Measurements from ENCODE around the gene EFCAB13.

EFCAB13 gene

DNA sequence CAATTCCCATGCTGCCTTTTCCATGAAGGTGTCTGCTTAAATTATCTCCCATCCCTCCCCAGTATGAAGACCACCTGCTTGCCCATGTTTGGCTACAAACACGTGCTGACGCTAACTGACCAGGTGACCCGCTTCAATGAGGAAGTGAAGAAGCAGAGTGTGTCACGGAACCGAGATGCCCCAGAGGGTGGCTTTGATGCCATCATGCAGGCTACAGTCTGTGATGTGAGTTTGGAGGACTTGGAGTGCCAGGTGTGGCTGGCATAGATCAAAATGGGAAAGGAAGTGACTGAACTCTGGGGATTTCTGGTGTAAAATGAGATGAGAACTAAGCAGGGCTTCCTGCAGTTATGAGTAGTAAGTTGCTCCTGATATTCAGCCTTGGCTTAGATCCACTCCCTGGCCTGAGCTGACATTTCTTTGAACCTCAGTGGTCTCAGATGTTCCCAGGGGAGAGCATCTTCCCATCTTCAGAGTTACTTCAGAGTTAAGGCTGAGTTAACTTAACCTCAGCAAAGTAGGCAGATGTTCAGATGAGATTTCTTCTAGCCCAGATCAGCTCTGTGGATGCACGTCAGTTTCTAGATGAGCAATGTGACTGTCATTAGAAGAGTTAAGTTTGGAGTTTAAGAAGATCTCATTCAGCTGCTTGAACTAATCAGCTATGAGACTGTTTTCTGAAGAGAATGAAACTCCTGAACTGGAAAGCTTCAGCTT lies 37.4 kb upstream of the EFCAB13 start:
- no peak for TF ChIP-seq CTCF (IDR thresholded peaks at IDR 0.05; ENCODE audit: borderline replicate concordance, insufficient read depth, low read depth, low read length)
- H3K4me3 ChIP-seq (ENCODE audit: low read depth, low read length) = no peak overlapping the region

DNA sequence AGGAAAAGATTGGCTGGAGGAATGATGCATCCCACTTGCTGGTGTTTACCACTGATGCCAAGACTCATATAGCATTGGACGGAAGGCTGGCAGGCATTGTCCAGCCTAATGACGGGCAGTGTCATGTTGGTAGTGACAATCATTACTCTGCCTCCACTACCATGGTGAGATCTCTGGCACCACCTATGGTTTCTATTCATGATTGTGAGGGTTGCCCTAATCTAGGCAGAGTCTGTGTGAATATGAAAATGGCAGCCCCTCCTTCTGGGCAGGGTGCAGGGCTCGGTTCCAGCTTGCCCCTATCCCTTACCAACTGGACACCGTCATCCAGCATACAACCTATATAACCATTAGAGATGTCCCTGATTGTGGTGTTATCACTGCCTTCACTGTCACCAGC lies 36.7 kb upstream of the EFCAB13 start:
- peak; percentile 23; the same call in 1 of the 2 replicates for TF ChIP-seq CTCF (IDR thresholded peaks at IDR 0.05; ENCODE audit: borderline replicate concordance, insufficient read depth, low read depth, low read length)
- no peak overlapping the region for H3K4me3 ChIP-seq (ENCODE audit: low read depth, low read length)

DNA sequence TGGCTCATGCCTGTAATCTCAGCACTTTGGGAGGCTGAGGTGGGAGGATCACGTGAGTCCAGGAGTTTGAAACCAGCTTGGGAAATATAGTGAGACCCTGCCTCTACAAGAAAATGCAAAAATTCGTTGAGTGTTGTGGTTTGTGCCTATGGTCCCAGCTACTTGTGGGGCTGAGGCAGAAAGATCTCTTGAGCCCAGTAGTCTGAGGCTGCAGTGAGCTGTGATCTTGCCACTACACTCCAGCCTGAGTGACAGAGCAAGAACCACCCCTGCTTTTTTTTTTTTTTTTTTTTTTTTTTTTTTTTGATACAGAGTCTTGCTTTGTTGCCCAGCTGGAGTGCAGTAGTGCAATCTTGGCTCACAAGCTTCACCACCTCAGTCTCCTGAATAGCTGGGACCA lies 36.1 kb upstream of the EFCAB13 start:
- no peak for TF ChIP-seq CTCF (IDR thresholded peaks at IDR 0.05; ENCODE audit: borderline replicate concordance, insufficient read depth, low read depth, low read length)
- H3K4me3 ChIP-seq (ENCODE audit: low read depth, low read length) = no peak overlapping the region

DNA sequence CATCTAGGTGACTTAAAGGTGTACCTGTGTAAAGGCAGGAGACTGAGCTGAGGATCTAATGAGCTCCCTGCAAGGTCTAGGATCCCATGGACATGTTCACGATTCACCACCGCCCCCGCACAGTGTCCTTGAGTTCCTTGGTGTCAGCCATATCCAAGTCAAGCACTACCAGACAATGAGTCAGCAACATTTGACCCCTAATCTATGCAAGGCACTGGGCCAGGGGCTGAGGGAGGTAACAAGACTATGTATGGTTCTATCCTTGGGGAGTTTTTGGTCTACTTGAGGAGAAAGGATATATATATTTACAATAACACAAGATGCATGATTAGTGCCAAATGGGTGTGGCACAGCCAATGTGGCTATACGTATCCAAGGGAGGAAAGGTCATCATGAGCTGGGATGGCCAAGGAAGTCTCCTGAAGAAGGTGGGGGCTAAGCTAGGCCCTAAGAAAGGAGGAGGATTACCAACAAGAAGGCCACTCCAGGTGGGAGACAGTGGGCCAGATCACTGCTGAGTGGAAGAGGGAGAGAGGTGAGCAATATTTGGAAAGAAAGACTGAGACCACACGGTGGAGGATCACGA lies 35.1 kb upstream of the EFCAB13 start:
- no peak overlapping the region for H3K4me3 ChIP-seq (ENCODE audit: low read depth, low read length)
- TF ChIP-seq CTCF (IDR thresholded peaks at IDR 0.05; ENCODE audit: borderline replicate concordance, insufficient read depth, low read depth, low read length) = no peak

DNA sequence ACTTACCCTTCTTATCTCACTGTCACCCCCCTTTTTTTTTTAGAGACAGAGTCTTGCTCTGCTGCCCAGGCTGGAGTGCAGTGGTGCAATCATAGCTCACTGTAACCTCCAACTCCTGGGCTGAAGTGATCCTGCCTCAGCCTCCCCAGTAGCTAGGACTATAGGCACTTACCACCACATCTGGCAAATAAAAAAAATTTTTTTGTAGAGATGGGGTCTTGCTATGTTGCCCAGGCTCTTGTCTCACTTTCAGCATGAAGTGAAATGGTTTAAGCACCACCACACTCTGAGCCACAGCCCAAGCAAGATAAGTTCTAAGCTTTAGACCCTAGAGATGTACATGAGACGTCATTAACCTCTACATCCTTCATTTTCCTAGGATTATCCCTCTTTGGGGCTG lies 34.5 kb upstream of the EFCAB13 start:
- no peak for TF ChIP-seq CTCF (IDR thresholded peaks at IDR 0.05; ENCODE audit: borderline replicate concordance, insufficient read depth, low read depth, low read length)

GRCh38 chr17:47290870-47291241 lies 32.9 kb upstream of the EFCAB13 start:
- H3K4me3 ChIP-seq (ENCODE audit: low read depth, low read length) = no peak overlapping the region
- TF ChIP-seq CTCF (IDR thresholded peaks at IDR 0.05; ENCODE audit: borderline replicate concordance, insufficient read depth, low read depth, low read length) = no peak

More for the DNA sequence above, 34.5 kb upstream of the EFCAB13 start:
- H3K4me3 ChIP-seq (ENCODE audit: low read depth, low read length) = no peak overlapping the region

- no peak overlapping the region for H3K4me3 ChIP-seq (ENCODE audit: low read depth, low read length)
- TF ChIP-seq CTCF (IDR thresholded peaks at IDR 0.05; ENCODE audit: borderline replicate concordance, insufficient read depth, low read depth, low read length) = no peak
These were observed 32.4 kb upstream of the EFCAB13 start for GRCh38 chr17:47291242-47291873.
